ENCODE data around the gene PCSK6.

DNA sequence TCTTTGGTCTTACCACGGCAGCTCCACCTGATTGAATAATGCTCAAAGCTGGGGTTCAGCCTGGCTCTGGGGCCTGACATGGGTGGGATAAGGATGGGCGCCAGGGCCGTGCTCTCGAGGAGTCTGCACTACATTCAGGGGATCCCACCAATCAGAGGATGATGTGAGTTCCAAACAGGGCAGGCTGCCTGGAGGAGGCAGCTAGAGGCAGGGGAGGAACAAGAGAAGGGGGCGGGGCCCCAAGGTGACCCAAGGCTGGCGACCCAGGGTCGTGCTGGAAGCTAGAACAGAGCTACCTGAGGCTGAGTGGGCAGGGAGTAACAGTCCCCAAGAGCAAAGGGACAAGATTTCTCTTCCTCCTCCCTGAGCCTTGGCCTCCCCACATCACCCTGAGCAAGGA, 56.1 kb downstream of the PCSK6 start:
- no peak for TF ChIP-seq ARNT (IDR thresholded peaks at IDR 0.05)
- TF ChIP-seq ELF4 (IDR thresholded peaks at IDR 0.05), result no peak
- no peak for TF ChIP-seq BHLHE40 (IDR thresholded peaks at IDR 0.05; ENCODE audit: borderline replicate concordance)
- no peak for TF ChIP-seq FOXM1 (IDR thresholded peaks at IDR 0.05; ENCODE audit: borderline replicate concordance)
- no peak for TF ChIP-seq SUZ12 (IDR thresholded peaks at IDR 0.05)
- no peak for TF ChIP-seq HDGF (IDR thresholded peaks at IDR 0.05; ENCODE audit: borderline replicate concordance)
- no peak for TF ChIP-seq TARDBP (IDR thresholded peaks at IDR 0.05)
- TF ChIP-seq ZNF384 (IDR thresholded peaks at IDR 0.05), result no peak
- TF ChIP-seq FOXA1 (IDR thresholded peaks at IDR 0.05), result no peak
- TF ChIP-seq, protein P1, sequence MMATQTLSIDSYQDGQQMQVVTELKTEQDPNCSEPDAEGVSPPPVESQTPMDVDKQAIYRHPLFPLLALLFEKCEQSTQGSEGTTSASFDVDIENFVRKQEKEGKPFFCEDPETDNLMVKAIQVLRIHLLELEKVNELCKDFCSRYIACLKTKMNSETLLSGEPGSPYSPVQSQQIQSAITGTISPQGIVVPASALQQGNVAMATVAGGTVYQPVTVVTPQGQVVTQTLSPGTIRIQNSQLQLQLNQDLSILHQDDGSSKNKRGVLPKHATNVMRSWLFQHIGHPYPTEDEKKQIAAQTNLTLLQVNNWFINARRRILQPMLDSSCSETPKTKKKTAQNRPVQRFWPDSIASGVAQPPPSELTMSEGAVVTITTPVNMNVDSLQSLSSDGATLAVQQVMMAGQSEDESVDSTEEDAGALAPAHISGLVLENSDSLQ (IDR thresholded peaks at IDR 0.05), result no peak
